Chondrocyte (in vitro differentiated cells): ENCODE data around the gene RAD18. TPM values are rescaled to one million over a fixed set of nuclear protein-coding genes. Genes with fewer than 3 reads are reported as not detected.

ENCODE experiments used
- DNase-seq: peaks from one replicate; pipeline ENCODE4 v3.0.0; 2021; ENCODE audit warnings: mixed read lengths, low spot score
- H3K27ac Mint-ChIP-seq: one replicate; pipeline ENCODE4 v1.8.0; 2021; ENCODE audit warnings: mild to moderate bottlenecking, moderate library complexity, mixed read lengths; ENCODE audit not compliant: unreplicated experiment
- H3K27me3 Mint-ChIP-seq: 2 replicates; pipeline ENCODE4 v1.8.0; 2021; ENCODE audit warnings: low read depth, mixed read lengths
- H3K36me3 Mint-ChIP-seq: 2 replicates; pipeline ENCODE4 v1.8.0; 2021; ENCODE audit warnings: low read depth, mixed read lengths
- H3K4me1 Mint-ChIP-seq: 2 replicates; pipeline ENCODE4 v1.8.0; 2021; ENCODE audit warnings: low read depth, mild to moderate bottlenecking, mixed read lengths
- H3K4me3 Mint-ChIP-seq: one replicate; pipeline ENCODE4 v1.8.0; 2021; ENCODE audit warnings: mild to moderate bottlenecking, moderate library complexity, mixed read lengths; ENCODE audit not compliant: unreplicated experiment
- H3K9me3 Mint-ChIP-seq: 2 replicates; pipeline ENCODE4 v1.8.0; 2021; ENCODE audit warnings: low read depth, mixed read lengths
- total RNA-seq: library from RNA; stranded (reverse); gene quantifications from 3 replicates; pipeline ENCODE4 v1.2.1, GENCODE V29; 2021
- TF ChIP-seq, protein P1 (sequence below): fragments of 200-600 bp; sonication (generic); IDR thresholded peaks from 2 replicates; pipeline ENCODE4 v1.5.0; 2021; ENCODE audit warnings: antibody characterized with exemption, mild to moderate bottlenecking, moderate library complexity

The RAD18 gene
- total RNA-seq, 1 donor from 2014 or later: 9.7 TPM

DNA sequence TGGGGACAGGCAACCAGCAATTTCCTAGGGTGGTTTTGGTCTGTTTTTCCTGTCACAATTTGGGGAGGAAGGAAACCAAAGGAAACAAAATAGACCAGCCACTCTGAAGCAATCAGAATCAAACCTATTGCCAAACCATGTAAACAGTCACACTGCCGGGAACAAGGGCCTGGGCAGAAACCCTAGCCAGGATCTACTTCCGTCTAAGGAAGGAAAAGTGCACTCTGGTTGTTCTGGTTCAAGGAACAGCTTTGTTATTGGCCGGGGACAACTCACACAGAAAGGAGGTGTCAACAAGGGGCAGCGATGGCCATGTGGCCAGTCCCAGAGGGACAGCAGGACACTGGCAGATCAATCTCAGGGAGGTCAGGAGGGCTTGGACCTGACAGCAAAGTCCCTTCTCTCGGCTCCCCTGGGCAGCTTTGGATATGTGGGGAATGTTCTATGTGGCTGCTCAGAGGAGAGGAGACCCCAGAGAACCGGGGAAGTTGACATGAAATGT lies 17.5 kb upstream of the RAD18 start:
- no peak for DNase-seq
- no peak overlapping the region for H3K27ac Mint-ChIP-seq
- H3K4me1 Mint-ChIP-seq: peaks cover 4% of the 10 kb centered on the region
- no peak overlapping the region for H3K4me3 Mint-ChIP-seq
- TF ChIP-seq, protein P1, sequence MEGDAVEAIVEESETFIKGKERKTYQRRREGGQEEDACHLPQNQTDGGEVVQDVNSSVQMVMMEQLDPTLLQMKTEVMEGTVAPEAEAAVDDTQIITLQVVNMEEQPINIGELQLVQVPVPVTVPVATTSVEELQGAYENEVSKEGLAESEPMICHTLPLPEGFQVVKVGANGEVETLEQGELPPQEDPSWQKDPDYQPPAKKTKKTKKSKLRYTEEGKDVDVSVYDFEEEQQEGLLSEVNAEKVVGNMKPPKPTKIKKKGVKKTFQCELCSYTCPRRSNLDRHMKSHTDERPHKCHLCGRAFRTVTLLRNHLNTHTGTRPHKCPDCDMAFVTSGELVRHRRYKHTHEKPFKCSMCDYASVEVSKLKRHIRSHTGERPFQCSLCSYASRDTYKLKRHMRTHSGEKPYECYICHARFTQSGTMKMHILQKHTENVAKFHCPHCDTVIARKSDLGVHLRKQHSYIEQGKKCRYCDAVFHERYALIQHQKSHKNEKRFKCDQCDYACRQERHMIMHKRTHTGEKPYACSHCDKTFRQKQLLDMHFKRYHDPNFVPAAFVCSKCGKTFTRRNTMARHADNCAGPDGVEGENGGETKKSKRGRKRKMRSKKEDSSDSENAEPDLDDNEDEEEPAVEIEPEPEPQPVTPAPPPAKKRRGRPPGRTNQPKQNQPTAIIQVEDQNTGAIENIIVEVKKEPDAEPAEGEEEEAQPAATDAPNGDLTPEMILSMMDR: no peak
- H3K9me3 Mint-ChIP-seq: peaks cover 3% of the 10 kb centered on the region
- peaks cover 10% of the 10 kb centered on the region for H3K27me3 Mint-ChIP-seq
- H3K36me3 Mint-ChIP-seq: peaks cover 5% of the 10 kb centered on the region

DNA sequence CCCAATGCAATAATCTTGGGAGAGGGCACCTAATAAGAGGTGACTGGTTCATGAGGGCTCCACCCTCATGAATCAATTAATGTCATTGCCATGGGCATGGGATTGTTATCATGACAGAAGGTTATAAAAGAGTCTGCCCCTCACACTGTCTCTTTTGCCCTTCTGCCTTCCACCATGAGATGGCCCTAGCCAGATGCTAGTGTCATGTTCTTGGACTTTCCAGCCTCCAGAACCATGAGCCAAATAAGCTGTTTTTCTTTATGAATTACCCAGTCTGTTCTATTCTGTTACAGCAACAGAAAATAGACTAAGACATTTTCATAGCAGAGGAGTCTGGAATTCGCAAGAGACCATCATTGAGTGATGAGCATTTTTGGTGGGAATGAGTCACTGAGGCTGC lies 16.0 kb upstream of the RAD18 start:
- Mint-ChIP-seq H3K4me1 (peaks cover 4% of the 10 kb centered on the region), H3K36me3 (peaks cover 5% of the 10 kb centered on the region), H3K27me3 (peaks cover 10% of the 10 kb centered on the region), H3K9me3 (peaks cover 3% of the 10 kb centered on the region), H3K4me3 (no peak overlapping the region), H3K27ac (no peak overlapping the region)
- TF ChIP-seq, protein P1: no peak
- DNase-seq: no peak

DNA sequence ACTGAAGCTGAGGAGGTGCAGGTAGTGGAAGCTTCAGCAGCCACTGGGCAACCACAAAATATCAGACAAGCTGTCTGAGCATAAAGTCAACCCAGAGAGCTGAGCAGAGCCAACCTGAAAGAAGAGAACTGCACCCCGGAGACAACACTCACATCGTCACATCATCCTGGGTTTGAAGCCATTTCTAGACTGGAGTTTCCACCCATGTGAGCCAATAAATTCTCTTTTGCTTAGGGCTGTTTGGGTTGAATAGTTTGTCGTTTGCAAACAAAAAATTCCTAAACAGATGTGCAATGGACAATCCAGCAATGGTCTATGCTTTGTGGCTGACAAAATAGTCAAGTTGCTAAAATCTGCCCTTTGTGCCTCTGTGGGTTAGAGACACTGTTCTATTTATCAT lies 15.3 kb upstream of the RAD18 start:
- Mint-ChIP-seq H3K9me3 (peaks cover 3% of the 10 kb centered on the region), H3K27ac (no peak overlapping the region), H3K4me3 (no peak overlapping the region), H3K4me1 (peaks cover 4% of the 10 kb centered on the region), H3K36me3 (peaks cover 5% of the 10 kb centered on the region), H3K27me3 (peaks cover 10% of the 10 kb centered on the region)
- no peak for DNase-seq
- TF ChIP-seq, protein P1: no peak

DNA sequence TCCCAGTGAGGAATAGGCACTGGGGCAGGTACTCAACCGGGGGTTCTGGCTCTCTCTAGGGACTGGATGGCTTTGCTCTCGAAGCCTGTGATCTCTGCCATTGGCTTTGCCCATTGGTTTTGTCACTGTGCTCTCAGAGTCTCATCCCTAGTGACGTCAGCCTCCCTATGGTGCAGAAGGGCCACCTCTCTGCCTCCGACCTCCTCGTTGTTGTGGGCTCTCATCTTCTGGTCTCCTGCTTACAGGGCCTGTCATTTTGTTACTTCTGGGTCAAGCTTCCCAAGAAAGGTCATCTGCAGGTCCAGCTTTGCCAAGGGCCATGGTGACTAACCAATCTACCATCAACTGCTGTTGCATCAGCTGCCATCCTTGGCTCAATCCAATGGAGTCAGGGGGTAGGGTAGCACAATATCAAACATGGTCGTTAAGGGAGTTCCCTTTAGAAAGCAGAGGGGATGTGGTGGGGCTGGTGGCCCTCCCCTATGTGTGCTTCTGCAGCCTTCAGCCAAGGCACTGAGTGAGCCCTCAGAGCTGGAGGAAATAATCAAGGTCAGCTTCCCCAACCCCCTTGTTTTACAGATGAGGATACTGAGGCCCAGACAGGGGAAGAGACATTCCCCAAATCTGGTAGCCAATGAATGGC lies 13.4 kb upstream of the RAD18 start:
- Mint-ChIP-seq H3K4me3 (no peak overlapping the region), H3K9me3 (peaks cover 3% of the 10 kb centered on the region), H3K4me1 (no peaks in the 10 kb centered on the region), H3K36me3 (peaks cover 5% of the 10 kb centered on the region), H3K27ac (no peak overlapping the region), H3K27me3 (peaks cover 10% of the 10 kb centered on the region)
- no peak for DNase-seq
- TF ChIP-seq, protein P1: no peak

DNA sequence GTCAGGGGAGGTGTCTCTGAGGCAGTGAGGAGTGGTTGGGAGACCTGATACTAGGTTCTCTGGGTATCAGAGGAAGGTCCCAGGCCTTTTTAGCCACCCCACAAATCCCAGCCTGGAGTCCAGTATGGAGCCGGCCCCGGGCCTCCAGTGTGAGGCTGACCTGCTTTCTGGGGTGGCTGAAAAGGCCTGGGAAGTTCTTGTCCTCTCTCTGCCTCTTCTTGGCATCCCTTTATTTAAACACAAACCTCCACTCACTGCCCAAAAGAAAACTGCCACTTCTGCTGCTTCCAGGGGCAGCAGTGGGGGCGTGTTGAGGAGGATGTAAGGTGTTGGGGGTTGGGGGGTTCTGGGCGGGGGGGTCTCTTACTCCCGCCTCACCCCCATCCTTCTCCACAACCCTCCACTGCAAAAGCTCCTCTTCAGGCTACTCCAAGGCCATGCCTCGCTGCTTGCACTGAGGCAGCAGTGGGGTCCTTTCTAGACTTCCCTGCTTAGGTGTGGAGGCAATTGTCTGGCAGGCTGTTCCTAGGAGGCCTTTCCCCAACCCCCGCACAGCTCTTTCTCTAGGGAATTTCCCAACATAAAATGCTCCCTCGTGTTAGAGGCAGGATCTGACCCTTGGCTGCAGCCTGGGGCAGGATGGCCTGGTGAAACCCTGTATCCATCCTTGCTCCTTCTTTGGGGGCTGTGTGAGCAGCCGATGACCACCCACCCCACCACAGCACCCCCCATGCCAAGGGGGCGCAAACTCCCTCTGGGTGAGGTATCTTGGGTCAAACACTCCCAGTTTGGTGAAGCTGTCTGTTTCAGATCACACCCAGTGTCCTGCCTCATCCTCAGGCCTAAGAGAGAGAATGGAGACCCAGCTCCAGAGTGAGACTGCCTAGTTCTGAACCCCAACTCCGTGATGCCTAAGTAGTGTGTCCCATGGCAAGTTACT lies 12.1 kb upstream of the RAD18 start:
- H3K27me3 Mint-ChIP-seq: peaks cover 4% of the 10 kb centered on the region
- no peak overlapping the region for H3K4me3 Mint-ChIP-seq
- peaks cover 4% of the 10 kb centered on the region for H3K4me1 Mint-ChIP-seq
- H3K9me3 Mint-ChIP-seq: peaks cover 3% of the 10 kb centered on the region
- DNase-seq: no peak
- TF ChIP-seq, protein P1: no peak
- H3K36me3 Mint-ChIP-seq: peaks cover 5% of the 10 kb centered on the region
- H3K27ac Mint-ChIP-seq: no peak overlapping the region
